H1 (cell line): Measurements from ENCODE around the gene RPSA.

Source experiments
- CTCF ChIP-seq, 3 experiments: IDR thresholded peaks; 1 replicate in 2 of 3; 2 replicates in 1 of 3; pipeline versions ENCODE4 v1.5.1 to v1.6.1; 2011; ENCODE audit warnings: low read length in 3 of 3, mild to moderate bottlenecking in 3 of 3, inconsistent platforms in 2 of 3, low read depth in 1 of 3, moderate library complexity in 1 of 3; ENCODE audit not compliant: insufficient read depth in 1 of 3; ENCODE audit errors: control extremely low read depth in 1 of 3
- EP300 ChIP-seq, 2 experiments: IDR thresholded peaks; 1 replicate in 1 of 2; 2 replicates in 1 of 2; pipeline ENCODE4 v1.6.1; 2011 to 2012; ENCODE audit warnings: low read depth in 2 of 2, low read length in 2 of 2, mild to moderate bottlenecking in 2 of 2, borderline replicate concordance in 1 of 2, inconsistent platforms in 1 of 2, moderate library complexity in 1 of 2
- JUN ChIP-seq: IDR thresholded peaks from 2 replicates; pipeline ENCODE4 v1.6.1; 2011; ENCODE audit warnings: low read depth, mild to moderate bottlenecking, improper control_type of control experiment, low read length
- POLR2A ChIP-seq, 2 experiments: IDR thresholded peaks; 1 replicate in 1 of 2; 2 replicates in 1 of 2; pipeline ENCODE4 v1.6.1; 2011; ENCODE audit warnings: low read depth in 2 of 2, low read length in 2 of 2, mild to moderate bottlenecking in 2 of 2; ENCODE audit errors: control extremely low read depth in 1 of 2
- YY1 ChIP-seq: IDR thresholded peaks from 2 replicates; pipeline ENCODE4 v1.6.1; 2011; ENCODE audit warnings: low read depth, mild to moderate bottlenecking, low read length

- no peak for TF ChIP-seq CTCF (IDR thresholded peaks at IDR 0.05; ENCODE audit: control extremely low read depth in 1 of 3, insufficient read depth in 1 of 3, low read depth in 1 of 3, low read length in 3 of 3)
- TF ChIP-seq JUN: no peak
- no peak for TF ChIP-seq POLR2A (IDR thresholded peaks at IDR 0.05; ENCODE audit: control extremely low read depth in 1 of 2, low read depth in 2 of 2, low read length in 2 of 2)
- no peak for TF ChIP-seq YY1
- no peak for TF ChIP-seq EP300 (IDR thresholded peaks at IDR 0.05; ENCODE audit: borderline replicate concordance in 1 of 2, low read depth in 2 of 2, low read length in 2 of 2)
These were observed 33.8 kb downstream of the RPSA start for GRCh38 chr3:39440316-39440715.
